B cell (primary cell): Measurements from ENCODE around the gene KRTAP10-3. TPM values are rescaled to one million over a fixed set of nuclear protein-coding genes. Genes with fewer than 3 reads are reported as not detected.

Experiments
- ATAC-seq: fragments of 200-7000 bp; cut with Tn5 transposase; one replicate; pipeline ENCODE4 v1.10.0; 2021; ENCODE audit warnings: low read depth, mild to moderate bottlenecking, moderate number of reproducible peaks, moderate library complexity
- CTCF ChIA-PET: fragments of 350-600 bp; sonication (Branson Sonifier 250); formaldehyde crosslinking; loops from one replicate; lab custom pipeline; 2021; ENCODE audit warnings: antibody characterized with exemption, inconsistent platforms; lab: Charles Lee
- POLR2A ChIA-PET: fragments of 350-600 bp; sonication (Branson Sonifier 250); formaldehyde crosslinking; loops from one replicate; lab custom pipeline; 2021; ENCODE audit warnings: antibody characterized with exemption; lab: Charles Lee
- DNase-seq: peaks from one replicate; pipeline ENCODE4 v3.0.0; 2013
- H2AFZ ChIP-seq: 2 replicates; pipeline ENCODE4 v1.6.1; 2012; ENCODE audit warnings: mild to moderate bottlenecking, low read depth, low read length; ENCODE audit not compliant: insufficient read depth, poor library complexity, severe bottlenecking
- H3K27ac ChIP-seq, 2 donors: 1 replicate in 1 of 2; 2 replicates in 1 of 2; pipeline ENCODE4 v1.5.1; 2012 to 2013; ENCODE audit warnings: low read length in 2 of 2, mild to moderate bottlenecking in 2 of 2, moderate library complexity in 1 of 2
- H3K27me3 ChIP-seq, 4 experiments: fragments of 200-600 bp in 1 of 4; sonication (generic) in 1 of 4; replicated peaks in 1 of 4; 1 replicate in 2 of 4; 2 replicates in 2 of 4; pipeline versions ENCODE4 v1.6.1 to v1.7.0; 2013 to 2016; ENCODE audit warnings: low read length in 3 of 4, mild to moderate bottlenecking in 2 of 4, mixed read lengths in 1 of 4, moderate library complexity in 1 of 4; ENCODE audit not compliant: insufficient read depth in 4 of 4, control insufficient read depth in 3 of 4; ENCODE audit errors: control extremely low read depth in 1 of 4
- H3K36me3 ChIP-seq, 2 experiments: replicated peaks in 1 of 2; 1 replicate in 1 of 2; 2 replicates in 1 of 2; pipeline versions ENCODE4 v1.6.1 to v1.7.1; 2013; ENCODE audit warnings: low read length in 1 of 2; ENCODE audit not compliant: insufficient read depth in 2 of 2, control insufficient read depth in 1 of 2; ENCODE audit errors: control extremely low read depth in 1 of 2, extremely low read depth in 1 of 2
- H3K4me1 ChIP-seq, 2 donors: fragments of 200-600 bp in 1 of 2; sonication (generic) in 1 of 2; 1 replicate in 1 of 2; 2 replicates in 1 of 2; pipeline versions ENCODE4 v1.5.1 to v1.6.1; 2013 to 2017; ENCODE audit warnings: low read length in 2 of 2; ENCODE audit not compliant: control insufficient read depth in 2 of 2, insufficient read depth in 2 of 2
- H3K4me2 ChIP-seq: replicated peaks from 2 replicates; pipeline ENCODE3; 2012; ENCODE audit warnings: mild to moderate bottlenecking, low read depth, low read length; ENCODE audit not compliant: poor library complexity, severe bottlenecking
- H3K4me3 ChIP-seq, 5 experiments: fragments of 200-600 bp in 1 of 5; sonication (generic) in 1 of 5; 1 replicate in 3 of 5; 2 replicates in 2 of 5; pipeline versions ENCODE4 v1.5.1 to v1.7.0; 2011 to 2016; ENCODE audit warnings: low read length in 4 of 5, mild to moderate bottlenecking in 4 of 5, low read depth in 2 of 5, control low read depth in 1 of 5, moderate library complexity in 1 of 5; ENCODE audit not compliant: insufficient read depth in 1 of 5; ENCODE audit errors: control extremely low read depth in 1 of 5, extremely low read depth in 1 of 5
- H3K79me2 ChIP-seq: fragments of 200-600 bp; sonication (generic); one replicate; pipeline ENCODE4 v1.6.0; 2016; ENCODE audit warnings: low read length; ENCODE audit not compliant: control insufficient read depth, insufficient read depth
- H3K9ac ChIP-seq: fragments of 200-600 bp; sonication (generic); 2 replicates; pipeline ENCODE4 v1.6.1; 2017; ENCODE audit warnings: mild to moderate bottlenecking, low read length, moderate library complexity
- H3K9me3 ChIP-seq, 3 donors: one replicate each; pipeline versions ENCODE4 v1.6.1 to v1.7.1; 2013; ENCODE audit warnings: low read length in 2 of 3; ENCODE audit not compliant: control insufficient read depth in 2 of 3, insufficient read depth in 1 of 3; ENCODE audit errors: control extremely low read depth in 1 of 3
- H4K20me1 ChIP-seq: 2 replicates; pipeline ENCODE4 v1.6.0; 2012; ENCODE audit warnings: mild to moderate bottlenecking, low read length; ENCODE audit not compliant: insufficient read depth, control insufficient read depth, poor library complexity, severe bottlenecking
- H3K27ac Mint-ChIP-seq: one replicate; pipeline ENCODE4 v1.8.0; 2021; ENCODE audit warnings: mixed read lengths
- H3K27me3 Mint-ChIP-seq: one replicate; pipeline ENCODE4 v1.8.0; 2021; ENCODE audit warnings: mixed read lengths
- H3K4me1 Mint-ChIP-seq: one replicate; pipeline ENCODE4 v1.8.0; 2021; ENCODE audit warnings: mixed read lengths
- H3K4me3 Mint-ChIP-seq: one replicate; pipeline ENCODE4 v1.8.0; 2021; ENCODE audit warnings: mixed read lengths
- H3K9me3 Mint-ChIP-seq: one replicate; pipeline ENCODE4 v1.8.0; 2022; ENCODE audit warnings: mixed read lengths; ENCODE audit not compliant: insufficient read depth
- CTCF ChIP-seq: fragments of 200-600 bp; IDR thresholded peaks from one replicate; pipeline ENCODE4 v1.8.0; 2022; ENCODE audit warnings: antibody characterized with exemption, mild to moderate bottlenecking
- EZH2 ChIP-seq: IDR thresholded peaks from 2 replicates; pipeline ENCODE4 v1.6.1; 2012; ENCODE audit warnings: borderline replicate concordance, low read depth, mild to moderate bottlenecking, moderate library complexity, low read length; ENCODE audit not compliant: insufficient read depth, poor library complexity, severe bottlenecking
- WGBS: methylation state at CpG from one replicate; pipeline ENCODE4 v1.1.5; 2013; ENCODE audit warnings: missing lambda C conversion rate; ENCODE audit not compliant: insufficient coverage; 5-methylcytosine and 5-hydroxymethylcytosine counted together
- intact Hi-C: fragments of 100-400 bp; cut with micrococcal nuclease; formaldehyde crosslinking; loops from one replicate; pipeline ENCODE4 v1.10.0; 2022
- polyA plus RNA-seq: library from polyadenylated mRNA; depleted of rRNA; stranded (reverse); fragments of >200 nt; gene quantifications from 2 replicates; pipeline ENCODE4 v1.2.3, GENCODE V29; 2012
- total RNA-seq, 2 donors: library from RNA; stranded (reverse); fragments of 120-200 nt in 1 of 2; gene quantifications; 1 replicate in 1 of 2; 2 replicates in 1 of 2; pipeline versions ENCODE4 v1.2.3 to v1.2.4, GENCODE V29; 2013 to 2022

The KRTAP10-3 gene
- total and polyA plus RNA-seq, 2 donors (not counting 1 experiment from before 2014, with no cell fraction given), result 0.40 TPM; not detected in 1

DNA sequence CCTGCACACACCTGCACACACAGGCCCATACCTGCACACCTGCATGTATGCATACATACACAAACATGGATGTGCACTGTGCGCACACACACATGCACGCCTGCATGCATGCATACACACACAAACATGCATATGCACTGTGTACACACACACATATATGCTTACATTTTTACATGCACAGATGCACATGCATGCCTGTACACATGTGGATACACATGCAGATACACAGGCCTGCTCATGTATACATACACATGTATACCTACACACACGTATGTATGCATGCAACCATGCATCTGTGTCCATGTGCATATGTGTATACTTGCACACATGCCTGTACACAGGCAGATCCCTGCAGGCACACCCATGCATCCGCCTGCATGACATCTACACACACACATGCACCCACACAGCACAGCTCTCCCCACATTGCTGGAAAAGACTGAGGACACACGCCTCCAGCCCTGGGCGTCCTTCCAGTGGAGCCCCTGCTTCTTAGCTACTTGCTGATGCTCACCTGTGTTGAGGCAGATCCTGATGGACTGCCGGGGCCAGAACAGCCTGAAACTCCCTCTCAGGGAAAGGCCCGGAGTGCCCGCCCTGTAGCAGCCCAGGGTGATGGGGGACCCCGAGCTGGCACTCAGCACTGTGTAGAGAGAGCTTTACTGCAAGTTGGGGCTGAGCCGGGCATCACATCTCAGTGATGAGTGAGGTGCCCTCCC lies 47.2 kb downstream of the KRTAP10-3 start:
- no peak overlapping the region for H3K4me3 Mint-ChIP-seq
- Histone ChIP-seq H2AFZ (no peak overlapping the region), H3K9me3 (peaks cover 0 to 3% (median 0%) of the 10 kb centered on the region in 3 donors), H3K27me3 (peaks cover 0 to 9% (median 4%) of the 10 kb centered on the region in 4 experiments), H3K9ac (no peak overlapping the region), H3K27ac (no peak overlapping the region), H3K79me2 (no peaks in the 10 kb centered on the region), H3K4me3 (no peak overlapping the region), H4K20me1 (no peaks in the 10 kb centered on the region), H3K4me2 (peak overlapping the region; percentile 72), H3K4me1 (peaks cover 9 to 11% of the 10 kb centered on the region in 2 donors), H3K36me3 (no peaks in the 10 kb centered on the region)
- no peaks in the 10 kb centered on the region for H3K9me3 Mint-ChIP-seq
- H3K27me3 Mint-ChIP-seq, result peaks cover 10% of the 10 kb centered on the region
- ChIA-PET CTCF (interaction anchor here (0.8 to 3.6 kb wide), 10 partner anchors 25 to 625 kb away, joined by 3 to 37 read pairs (median 4); partner anchors contain the start of gene UBE2G2), POLR2A (no interaction called here)
- ATAC-seq, result no peak
- H3K27ac Mint-ChIP-seq, result no peak overlapping the region
- 91% methylated on average over 11 of the region's 11 CpGs for WGBS
- no peak for DNase-seq
- peaks cover 7% of the 10 kb centered on the region for H3K4me1 Mint-ChIP-seq
- intact Hi-C loops, result loop anchor here (2.0 to 5.0 kb wide), 2 partner anchors 289 to 421 kb away; partner anchors contain the start of gene UBE2G2
- TF ChIP-seq CTCF (no peak), EZH2 (no peak)
